Measurements from ENCODE around the gene OR6N2. TPM values are rescaled to one million over a fixed set of nuclear protein-coding genes. Genes with fewer than 3 reads are reported as not detected.

OR6N2 gene, protein sequence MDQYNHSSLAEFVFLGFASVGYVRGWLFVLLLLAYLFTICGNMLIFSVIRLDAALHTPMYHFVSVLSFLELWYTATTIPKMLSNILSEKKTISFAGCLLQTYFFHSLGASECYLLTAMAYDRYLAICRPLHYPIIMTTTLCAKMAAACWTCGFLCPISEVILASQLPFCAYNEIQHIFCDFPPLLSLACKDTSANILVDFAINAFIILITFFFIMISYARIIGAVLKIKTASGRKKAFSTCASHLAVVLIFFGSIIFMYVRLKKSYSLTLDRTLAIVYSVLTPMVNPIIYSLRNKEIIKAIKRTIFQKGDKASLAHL
- not detected for total RNA-seq

DNA sequence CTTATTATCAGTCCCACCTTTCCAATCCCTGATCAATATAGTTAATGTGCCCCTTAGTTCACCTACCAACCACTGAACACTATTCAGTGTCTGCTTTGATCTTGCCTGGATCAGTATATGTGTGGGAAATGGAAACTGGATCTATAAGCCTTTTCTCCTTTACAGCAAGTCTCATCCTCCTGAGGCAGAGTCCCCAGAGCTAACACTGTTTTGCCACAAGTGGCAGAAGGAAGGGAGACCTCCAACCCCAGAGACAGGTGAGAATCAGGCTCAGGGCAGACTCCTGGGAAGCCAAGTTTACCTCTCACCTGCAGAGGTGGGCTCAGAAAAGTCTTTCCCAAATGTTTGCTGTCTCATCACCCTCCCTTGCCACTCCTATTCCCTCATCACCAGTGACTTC, at the start of gene OR6N2:
OR6N2 (minus strand) TSS at position 101 of the 400 bp plus-strand sequence. CDS start 3,569 bp downstream, outside the sequence.
- no peaks in the 10 kb centered on the region for H3K9me3 Mint-ChIP-seq
- H3K4me1 Mint-ChIP-seq, result no peaks in the 10 kb centered on the region
- H3K36me3 Mint-ChIP-seq, result no peaks in the 10 kb centered on the region
- peaks cover 12% of the 10 kb centered on the region for H3K27me3 Mint-ChIP-seq
- H3K4me3 Mint-ChIP-seq, result no peak within 1 kb of the TSS
- H3K27ac Mint-ChIP-seq, result no peak within 1 kb of the TSS
- DNase-seq, result no peak

DNA sequence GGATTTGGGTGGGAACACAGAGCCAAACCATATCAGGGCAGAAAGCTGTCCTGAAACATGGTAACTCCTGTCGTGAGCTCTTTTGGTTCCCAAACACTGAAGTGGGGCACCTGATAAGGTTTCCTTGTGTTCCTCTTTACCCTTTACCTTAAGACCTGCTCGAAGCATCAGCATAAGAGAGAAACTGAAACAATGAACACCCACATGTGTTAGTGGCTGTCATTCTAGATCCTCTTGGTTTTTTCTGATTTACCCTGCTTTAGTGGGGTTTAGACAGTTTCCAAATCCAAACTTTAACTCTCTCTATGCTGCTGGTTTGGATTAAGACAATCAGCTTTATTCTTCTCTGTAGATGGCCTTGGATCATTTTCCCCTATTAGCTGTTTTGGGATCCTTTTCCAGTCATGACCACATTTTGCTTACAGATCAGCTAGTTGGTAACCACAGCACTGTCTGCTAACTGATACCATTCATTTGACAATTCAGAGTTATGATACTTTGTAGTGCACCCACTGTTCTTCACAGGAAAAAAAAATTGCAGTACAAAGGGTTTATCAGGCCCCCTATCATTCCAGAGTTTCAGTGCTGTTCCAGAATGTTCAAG, 49.2 kb upstream of the OR6N2 start:
- Mint-ChIP-seq H3K4me3 (no peak overlapping the region), H3K4me1 (peaks cover 5% of the 10 kb centered on the region), H3K27me3 (peaks cover 3% of the 10 kb centered on the region), H3K9me3 (peaks cover 12% of the 10 kb centered on the region), H3K27ac (no peak overlapping the region), H3K36me3 (peaks cover 2% of the 10 kb centered on the region)
- DNase-seq, result no peak

DNA sequence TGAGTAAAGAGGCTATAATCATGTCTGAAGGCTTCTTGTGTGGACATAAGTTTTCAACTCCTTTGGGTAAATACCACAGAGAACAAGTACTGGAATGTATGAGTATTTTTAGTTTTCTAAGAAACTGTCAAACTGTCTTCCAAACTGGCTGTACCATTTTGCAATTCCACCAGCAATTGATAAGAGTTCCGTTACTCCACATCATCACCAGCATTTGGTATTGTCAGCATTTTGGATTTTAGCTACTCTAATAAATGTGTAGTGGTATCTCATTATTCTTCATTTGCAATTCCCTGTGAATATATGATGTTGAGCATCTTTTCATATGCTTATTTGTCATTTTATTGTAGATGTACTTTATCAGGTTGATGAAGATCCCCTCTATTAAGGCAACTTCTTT, 40.7 kb upstream of the OR6N2 start:
- Mint-ChIP-seq H3K4me1 (peaks cover 4% of the 10 kb centered on the region), H3K9me3 (no peaks in the 10 kb centered on the region), H3K4me3 (no peak overlapping the region), H3K36me3 (no peaks in the 10 kb centered on the region), H3K27me3 (peaks cover 18% of the 10 kb centered on the region), H3K27ac (no peak overlapping the region)
- DNase-seq, result no peak

DNA sequence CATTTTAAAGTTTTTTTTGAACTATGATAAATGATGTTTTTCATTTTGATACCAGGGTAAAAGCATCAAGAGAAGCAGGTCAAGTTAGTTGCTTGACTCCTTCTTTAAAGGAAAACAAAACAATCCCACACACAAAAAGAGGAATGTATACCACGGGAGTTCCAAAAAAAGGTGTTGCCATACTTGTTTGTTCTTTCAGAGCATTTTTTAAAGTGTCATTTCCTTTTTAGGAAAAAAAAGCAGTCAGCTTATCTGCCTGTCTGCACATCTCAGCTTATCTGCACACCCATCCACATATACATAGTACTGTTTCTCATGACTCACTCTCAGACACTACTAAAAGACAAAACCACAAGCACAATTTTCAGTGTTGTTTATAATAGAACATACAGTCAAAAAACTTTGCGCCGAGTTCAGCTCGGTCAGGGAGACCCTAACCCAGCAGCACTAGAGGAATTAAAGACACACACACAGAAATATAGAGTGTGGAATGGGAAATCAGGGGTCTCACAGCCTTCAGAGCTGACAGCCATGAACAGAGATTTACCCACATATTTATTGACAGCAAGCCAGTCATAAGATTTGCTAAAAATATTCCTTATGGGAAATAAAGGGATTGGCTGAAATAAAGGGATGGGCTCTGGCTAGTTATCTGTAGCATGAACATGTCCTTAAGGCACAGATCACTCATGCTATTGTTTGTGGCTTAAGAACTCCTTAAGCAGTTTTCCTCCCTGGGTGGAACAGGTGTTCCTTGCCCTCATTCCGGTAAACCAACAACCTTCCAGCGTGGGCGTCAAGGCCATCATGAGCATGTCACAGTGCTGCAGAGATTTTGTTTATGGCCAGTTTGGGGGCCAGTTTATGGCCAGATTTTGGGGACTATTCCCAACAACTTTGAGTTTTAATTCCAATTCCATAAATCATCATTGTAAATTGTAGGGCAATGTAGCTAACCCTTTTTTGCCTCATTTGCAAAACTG, 38.7 kb upstream of the OR6N2 start:
- DNase-seq, result no peak
- Mint-ChIP-seq H3K9me3 (no peaks in the 10 kb centered on the region), H3K4me3 (no peak overlapping the region), H3K36me3 (no peaks in the 10 kb centered on the region), H3K27me3 (peaks cover 13% of the 10 kb centered on the region), H3K4me1 (peaks cover 4% of the 10 kb centered on the region), H3K27ac (no peak overlapping the region)

DNA sequence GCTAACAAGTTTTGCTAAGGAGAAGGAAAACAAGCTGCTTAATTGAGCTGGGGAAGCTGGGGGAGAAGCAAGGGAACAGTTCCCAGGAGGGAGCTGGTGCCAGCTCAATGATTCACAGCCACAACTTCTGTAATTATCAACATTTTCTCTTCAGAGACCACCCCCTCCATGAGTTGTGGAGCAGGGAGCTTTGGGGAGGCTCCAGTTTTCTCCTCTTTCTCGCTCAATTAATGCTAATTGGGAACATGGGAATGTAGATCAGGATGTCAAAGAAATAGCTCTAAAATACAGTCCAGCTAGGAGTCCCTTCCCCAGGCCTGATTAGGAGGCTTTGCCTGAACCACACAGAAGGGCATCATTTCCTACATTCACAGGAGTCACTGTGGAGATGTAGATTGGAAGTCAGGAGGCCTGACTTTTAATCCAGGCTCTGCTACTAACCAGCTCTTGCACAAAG, 38.0 kb upstream of the OR6N2 start:
- Mint-ChIP-seq H3K9me3 (no peaks in the 10 kb centered on the region), H3K27ac (no peak overlapping the region), H3K4me1 (peaks cover 4% of the 10 kb centered on the region), H3K36me3 (no peaks in the 10 kb centered on the region), H3K4me3 (no peak overlapping the region), H3K27me3 (peaks cover 5% of the 10 kb centered on the region)
- DNase-seq, result no peak

DNA sequence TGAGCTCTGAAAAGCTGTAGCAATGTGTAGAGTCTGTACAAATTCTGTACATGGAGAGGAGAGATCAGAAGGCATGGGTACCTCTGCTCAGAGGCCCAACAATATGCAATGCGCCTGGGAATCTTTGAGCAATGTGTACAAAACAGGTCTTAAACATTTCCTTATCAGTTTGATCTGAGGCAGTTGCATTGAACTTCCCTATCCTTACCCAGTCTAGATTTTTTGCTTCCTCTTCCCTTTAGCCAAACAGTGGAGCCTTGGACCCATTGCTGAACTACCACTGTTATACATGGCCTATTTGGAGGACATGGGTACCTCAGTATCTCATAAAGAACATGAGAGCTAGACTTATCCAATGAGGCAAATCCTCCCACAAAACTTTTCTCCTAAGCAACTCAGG, 37.6 kb upstream of the OR6N2 start:
- DNase-seq, result no peak
- H3K27me3 Mint-ChIP-seq, result peaks cover 1% of the 10 kb centered on the region
- no peak overlapping the region for H3K27ac Mint-ChIP-seq
- no peak overlapping the region for H3K4me3 Mint-ChIP-seq
- no peaks in the 10 kb centered on the region for H3K36me3 Mint-ChIP-seq
- H3K9me3 Mint-ChIP-seq, result no peaks in the 10 kb centered on the region
- H3K4me1 Mint-ChIP-seq, result peaks cover 4% of the 10 kb centered on the region

DNA sequence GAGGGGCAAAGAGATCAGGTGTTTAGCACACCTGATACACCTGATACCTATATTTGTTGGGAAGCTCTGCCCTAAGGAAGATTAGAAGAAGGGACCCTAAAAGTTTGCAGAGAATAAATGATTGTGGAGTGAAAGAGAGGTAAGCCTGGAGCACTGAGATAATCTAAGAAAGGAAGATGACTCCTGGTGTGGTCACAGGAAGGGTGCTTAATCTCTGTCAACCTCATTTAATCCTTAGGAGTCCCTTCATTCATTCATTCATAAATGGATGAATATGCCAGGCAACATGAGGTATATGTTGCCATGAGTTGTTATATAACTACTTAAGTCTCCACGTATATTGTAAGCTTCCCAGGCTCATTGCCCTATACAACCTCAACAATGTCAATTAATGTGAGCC, 34.0 kb upstream of the OR6N2 start:
- H3K36me3 Mint-ChIP-seq, result no peaks in the 10 kb centered on the region
- no peak overlapping the region for H3K4me3 Mint-ChIP-seq
- no peaks in the 10 kb centered on the region for H3K27me3 Mint-ChIP-seq
- no peak for DNase-seq
- H3K4me1 Mint-ChIP-seq, result peaks cover 4% of the 10 kb centered on the region
- H3K27ac Mint-ChIP-seq, result no peak overlapping the region
- no peaks in the 10 kb centered on the region for H3K9me3 Mint-ChIP-seq

DNA sequence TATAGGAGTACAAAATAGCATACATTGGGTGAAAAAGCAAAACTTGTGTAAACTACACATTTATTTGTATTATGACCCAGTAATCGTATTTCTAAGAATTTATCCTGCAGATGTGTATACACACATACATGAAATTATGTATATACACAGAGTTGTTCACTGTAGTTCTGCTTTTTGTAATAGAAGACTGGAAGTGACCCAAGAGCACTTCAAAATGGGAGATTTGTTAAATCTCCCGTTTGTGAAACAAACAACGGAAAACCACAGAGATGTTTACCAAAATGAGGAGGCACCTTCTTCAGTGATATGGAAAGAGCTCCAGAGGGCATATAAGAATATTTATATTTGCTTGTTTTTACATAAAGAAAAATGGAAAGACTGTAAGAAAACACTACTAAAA, 32.2 kb upstream of the OR6N2 start:
- Mint-ChIP-seq H3K4me1 (no peaks in the 10 kb centered on the region), H3K27me3 (no peaks in the 10 kb centered on the region), H3K27ac (no peak overlapping the region), H3K9me3 (no peaks in the 10 kb centered on the region), H3K4me3 (no peak overlapping the region), H3K36me3 (no peaks in the 10 kb centered on the region)
- DNase-seq, result no peak

DNA sequence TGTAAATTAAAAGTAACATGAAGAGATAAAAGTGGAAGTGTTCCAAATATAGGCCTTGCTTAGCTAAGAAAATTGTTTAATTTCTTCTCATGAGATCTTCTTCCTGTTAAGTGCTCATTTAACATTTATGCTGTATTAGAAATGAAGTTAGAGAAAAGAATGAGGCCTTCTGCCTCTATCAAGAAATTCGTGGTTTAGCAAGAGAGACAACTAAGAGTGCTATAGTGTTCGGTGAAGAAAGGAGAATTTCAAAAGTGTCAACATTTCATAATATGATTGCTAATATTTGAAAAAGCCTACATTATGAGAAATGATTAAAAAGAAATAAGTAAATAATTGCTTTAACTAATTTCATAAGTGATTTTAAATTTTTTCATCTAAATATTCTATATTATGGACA, 31.3 kb upstream of the OR6N2 start:
- Mint-ChIP-seq H3K9me3 (no peaks in the 10 kb centered on the region), H3K27ac (no peak overlapping the region), H3K27me3 (no peaks in the 10 kb centered on the region), H3K4me1 (no peaks in the 10 kb centered on the region), H3K4me3 (no peak overlapping the region), H3K36me3 (no peaks in the 10 kb centered on the region)
- DNase-seq, result no peak

DNA sequence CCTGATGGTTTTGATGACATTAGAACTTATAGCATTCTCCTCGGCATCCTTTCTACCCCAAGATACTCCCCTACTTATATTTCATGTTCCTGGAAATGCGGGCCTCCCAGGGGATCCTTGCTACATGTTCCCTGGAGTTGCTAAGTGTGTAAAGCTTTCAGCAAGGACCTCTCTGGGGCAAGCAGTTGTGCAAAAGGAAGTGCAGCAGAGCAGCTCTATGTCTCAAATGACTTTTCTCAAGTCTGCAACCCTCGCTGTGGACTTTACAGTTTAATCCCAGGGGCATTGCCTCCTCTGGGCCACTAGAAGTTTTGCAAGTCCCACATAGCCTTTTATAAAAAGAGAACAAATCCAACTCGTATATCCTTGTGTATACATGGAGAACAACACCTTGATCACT, 29.3 kb upstream of the OR6N2 start:
- Mint-ChIP-seq H3K9me3 (no peaks in the 10 kb centered on the region), H3K27me3 (no peaks in the 10 kb centered on the region), H3K4me1 (no peaks in the 10 kb centered on the region), H3K4me3 (no peak overlapping the region), H3K36me3 (no peaks in the 10 kb centered on the region), H3K27ac (no peak overlapping the region)
- DNase-seq, result no peak

DNA sequence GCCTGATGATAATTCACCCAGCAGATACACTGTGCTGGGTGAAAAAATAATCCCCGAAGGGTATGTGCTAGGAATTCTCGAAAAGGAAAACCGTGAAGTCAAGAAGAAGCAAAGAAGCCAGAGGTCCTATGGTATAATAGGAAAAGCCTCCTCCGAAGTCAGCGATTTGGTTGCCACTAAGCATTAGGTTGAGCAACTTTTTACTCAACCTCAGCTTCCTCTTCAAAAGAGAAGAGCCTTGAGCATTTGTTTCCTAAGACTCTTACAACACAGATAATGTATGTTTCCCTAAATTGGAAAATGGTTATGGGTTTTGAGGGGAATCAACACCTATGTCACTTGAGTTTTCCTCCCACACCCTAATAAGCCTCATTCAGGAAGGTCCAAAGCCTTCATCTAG, 28.9 kb upstream of the OR6N2 start:
- no peaks in the 10 kb centered on the region for H3K36me3 Mint-ChIP-seq
- no peak overlapping the region for H3K4me3 Mint-ChIP-seq
- H3K27ac Mint-ChIP-seq, result no peak overlapping the region
- no peaks in the 10 kb centered on the region for H3K9me3 Mint-ChIP-seq
- no peaks in the 10 kb centered on the region for H3K4me1 Mint-ChIP-seq
- no peak for DNase-seq
- no peaks in the 10 kb centered on the region for H3K27me3 Mint-ChIP-seq

DNA sequence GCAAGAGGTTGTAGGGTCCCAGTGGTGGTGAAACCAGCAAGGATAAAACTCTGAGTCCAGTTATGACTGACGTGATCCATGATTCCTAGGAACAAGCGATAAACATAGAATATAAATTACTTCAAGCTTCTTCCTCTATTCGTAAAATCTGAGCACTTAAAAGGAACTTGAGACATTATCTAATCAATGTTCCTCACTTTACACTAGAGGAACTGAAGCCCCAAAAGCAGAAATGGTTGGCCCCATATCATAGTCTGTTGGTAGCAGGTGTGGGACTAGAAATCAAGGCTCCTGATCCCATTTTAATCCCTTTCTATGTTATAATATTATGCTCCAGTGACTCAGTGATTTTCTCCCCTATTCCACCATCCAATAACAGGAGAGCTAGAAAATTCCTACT, 28.3 kb upstream of the OR6N2 start:
- Mint-ChIP-seq H3K27ac (no peak overlapping the region), H3K36me3 (no peaks in the 10 kb centered on the region), H3K4me1 (no peaks in the 10 kb centered on the region), H3K9me3 (no peaks in the 10 kb centered on the region), H3K4me3 (no peak overlapping the region), H3K27me3 (peaks cover under 1% of the 10 kb centered on the region)
- DNase-seq, result no peak

DNA sequence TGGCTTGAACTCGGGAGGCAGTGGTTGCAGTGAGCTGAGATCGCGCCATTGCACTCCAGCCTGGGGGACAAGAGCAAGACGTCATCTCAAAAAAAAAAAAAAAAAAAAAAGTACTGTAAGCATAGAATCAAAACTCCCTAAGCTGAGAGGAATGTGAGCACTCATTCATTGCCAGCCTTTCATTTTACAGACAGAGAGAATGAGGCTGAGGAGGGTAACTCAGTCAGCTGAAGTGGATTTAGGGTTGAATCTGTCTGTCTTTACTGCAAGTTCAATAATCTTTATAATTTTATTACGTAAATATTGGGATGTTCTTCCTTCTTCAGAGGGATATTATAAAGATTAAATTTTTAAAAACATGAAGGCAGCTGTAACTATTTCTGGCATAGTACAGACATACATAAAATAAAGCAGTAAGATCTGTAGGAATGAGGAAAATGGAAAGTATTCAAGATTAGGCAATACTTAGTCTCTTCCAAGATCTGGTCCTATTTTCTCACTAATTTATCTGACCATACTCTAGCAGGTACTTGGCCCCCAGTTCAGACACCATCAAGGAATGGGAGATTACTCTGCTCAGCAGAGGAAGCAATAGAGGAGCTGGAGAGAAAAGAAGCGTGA, 26.0 kb upstream of the OR6N2 start:
- Mint-ChIP-seq H3K4me1 (no peaks in the 10 kb centered on the region), H3K36me3 (no peaks in the 10 kb centered on the region), H3K4me3 (no peak overlapping the region), H3K27me3 (peaks cover 15% of the 10 kb centered on the region), H3K27ac (no peak overlapping the region), H3K9me3 (no peaks in the 10 kb centered on the region)
- no peak for DNase-seq

DNA sequence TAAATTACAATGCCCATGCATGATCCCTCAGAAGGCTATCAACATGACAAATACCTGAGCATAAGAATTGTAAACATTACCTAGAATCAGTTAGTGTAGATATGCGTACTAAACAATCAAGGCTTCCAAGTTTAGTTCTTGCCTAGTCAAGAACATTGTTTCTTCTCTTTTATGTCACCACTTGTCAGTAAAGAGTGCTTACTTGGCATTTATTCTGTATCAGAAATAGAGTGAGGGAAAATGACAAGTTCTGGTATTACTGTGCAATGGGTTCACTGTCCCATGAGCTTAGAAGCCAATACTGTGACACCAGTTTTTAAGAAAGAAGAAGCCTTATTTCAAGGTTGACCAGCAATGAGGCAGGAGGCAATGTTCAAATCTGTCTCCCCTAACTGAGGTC, 22.7 kb upstream of the OR6N2 start:
- no peaks in the 10 kb centered on the region for H3K4me1 Mint-ChIP-seq
- no peaks in the 10 kb centered on the region for H3K36me3 Mint-ChIP-seq
- peaks cover 26% of the 10 kb centered on the region for H3K27me3 Mint-ChIP-seq
- H3K9me3 Mint-ChIP-seq, result no peaks in the 10 kb centered on the region
- H3K27ac Mint-ChIP-seq, result no peak overlapping the region
- H3K4me3 Mint-ChIP-seq, result no peak overlapping the region
- no peak for DNase-seq

DNA sequence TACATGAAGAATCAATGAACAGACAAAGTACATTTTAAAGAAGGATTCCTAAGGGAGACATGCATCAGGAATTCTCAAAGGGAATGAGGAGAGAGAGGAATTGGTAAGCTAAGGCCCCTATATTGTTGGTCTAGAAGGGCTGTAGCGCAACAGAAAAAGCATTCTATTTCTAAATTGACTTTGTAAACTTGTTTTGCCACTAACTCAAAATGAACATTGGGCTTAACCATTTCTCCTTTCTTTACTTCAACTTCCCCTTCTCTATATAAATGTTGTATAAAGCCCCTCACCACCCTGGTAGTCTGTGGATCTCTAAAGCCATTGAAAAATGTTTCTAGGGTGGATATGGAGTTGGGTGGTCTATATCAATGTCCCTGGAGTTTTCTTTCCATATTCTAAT, 20.4 kb upstream of the OR6N2 start:
- H3K9me3 Mint-ChIP-seq, result no peaks in the 10 kb centered on the region
- no peak overlapping the region for H3K4me3 Mint-ChIP-seq
- no peaks in the 10 kb centered on the region for H3K4me1 Mint-ChIP-seq
- no peaks in the 10 kb centered on the region for H3K36me3 Mint-ChIP-seq
- no peak overlapping the region for H3K27ac Mint-ChIP-seq
- no peak for DNase-seq
- peaks cover 34% of the 10 kb centered on the region for H3K27me3 Mint-ChIP-seq
